VCaP (cell line): ENCODE measurements around the gene LY86.

Experiments used
- H3K27ac ChIP-seq: fragments of 450-650 bp; 2 replicates; pipeline ENCODE4 v1.5.1; 2017
- CTCF ChIP-seq: fragments of 450-650 bp; conservative IDR thresholded peaks from 2 replicates; pipeline ENCODE4 v1.5.1; 2017; ENCODE audit warnings: mild to moderate bottlenecking, moderate library complexity

The LY86 gene

GRCh38 chr6:6588064-6588923, at the start of gene LY86:
Gene LY86 (plus strand): TSS chr6:6588720. CDS start chr6:6588735, 15 bp downstream.
- TF ChIP-seq CTCF: no peak
- no peak within 1 kb of the TSS for H3K27ac ChIP-seq

- no peak for TF ChIP-seq CTCF
- H3K27ac ChIP-seq: no peak overlapping the region
Observed at GRCh38 chr6:6539036-6539435, 49.5 kb upstream of the LY86 start.

- no peak overlapping the region for H3K27ac ChIP-seq
- no peak for TF ChIP-seq CTCF
Observed at GRCh38 chr6:6542357-6542756, 46.2 kb upstream of the LY86 start.

- H3K27ac ChIP-seq: no peak overlapping the region
- TF ChIP-seq CTCF: no peak
Observed at GRCh38 chr6:6543181-6543879, 45.2 kb upstream of the LY86 start.

- peak overlapping the region; percentile 31; the same call in 1 of the 2 replicates for H3K27ac ChIP-seq
- TF ChIP-seq CTCF: no peak
Observed at GRCh38 chr6:6545616-6546317, 42.8 kb upstream of the LY86 start.

GRCh38 chr6:6546318-6547109, 42.0 kb upstream of the LY86 start:
- TF ChIP-seq CTCF: no peak

More at GRCh38 chr6:6546318-6547109, 42.0 kb upstream of the LY86 start:
- peak overlapping the region; percentile 31; the same call in 1 of the 2 replicates for H3K27ac ChIP-seq
